Retinal pigment epithelial cell (primary cell): ENCODE results near the gene GHR.

ENCODE experiments used
- DNase-seq: peaks from one replicate; pipeline ENCODE4 v3.0.0-alpha.2; 2010; ENCODE audit warnings: low read depth
- H3K4me3 ChIP-seq: 2 replicates; pipeline ENCODE4 v1.5.1; 2011; ENCODE audit warnings: mild to moderate bottlenecking, low read length, control low read depth, moderate library complexity
- TF ChIP-seq, protein P1 (sequence below): conservative IDR thresholded peaks from 2 replicates; pipeline ENCODE4 v1.5.1; 2011; ENCODE audit warnings: low read depth, low read length, control low read depth, inconsistent platforms

The GHR gene

DNA sequence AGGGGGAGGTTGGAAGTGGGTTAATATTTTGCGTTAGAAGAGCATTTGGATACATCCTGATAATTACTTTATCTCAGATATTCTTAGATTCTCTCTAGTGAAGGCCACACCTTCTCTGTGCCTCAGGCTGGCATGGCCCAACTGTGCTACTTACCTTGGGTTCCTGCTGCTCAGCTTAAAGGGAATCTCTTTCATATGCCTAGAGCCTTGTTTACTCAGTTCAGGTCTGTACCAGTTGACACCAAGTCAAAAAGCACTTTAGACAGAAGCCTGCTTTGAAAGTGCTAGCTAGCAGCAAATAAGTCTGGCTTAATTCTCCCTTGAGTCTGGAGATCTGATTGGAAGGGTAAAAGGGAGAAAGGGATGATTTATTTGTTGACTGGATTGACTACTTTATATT lies 74.8 kb downstream of the GHR start:
- TF ChIP-seq, protein P1, sequence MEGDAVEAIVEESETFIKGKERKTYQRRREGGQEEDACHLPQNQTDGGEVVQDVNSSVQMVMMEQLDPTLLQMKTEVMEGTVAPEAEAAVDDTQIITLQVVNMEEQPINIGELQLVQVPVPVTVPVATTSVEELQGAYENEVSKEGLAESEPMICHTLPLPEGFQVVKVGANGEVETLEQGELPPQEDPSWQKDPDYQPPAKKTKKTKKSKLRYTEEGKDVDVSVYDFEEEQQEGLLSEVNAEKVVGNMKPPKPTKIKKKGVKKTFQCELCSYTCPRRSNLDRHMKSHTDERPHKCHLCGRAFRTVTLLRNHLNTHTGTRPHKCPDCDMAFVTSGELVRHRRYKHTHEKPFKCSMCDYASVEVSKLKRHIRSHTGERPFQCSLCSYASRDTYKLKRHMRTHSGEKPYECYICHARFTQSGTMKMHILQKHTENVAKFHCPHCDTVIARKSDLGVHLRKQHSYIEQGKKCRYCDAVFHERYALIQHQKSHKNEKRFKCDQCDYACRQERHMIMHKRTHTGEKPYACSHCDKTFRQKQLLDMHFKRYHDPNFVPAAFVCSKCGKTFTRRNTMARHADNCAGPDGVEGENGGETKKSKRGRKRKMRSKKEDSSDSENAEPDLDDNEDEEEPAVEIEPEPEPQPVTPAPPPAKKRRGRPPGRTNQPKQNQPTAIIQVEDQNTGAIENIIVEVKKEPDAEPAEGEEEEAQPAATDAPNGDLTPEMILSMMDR, result no peak
- no peak for DNase-seq
- H3K4me3 ChIP-seq, result no peak overlapping the region

DNA sequence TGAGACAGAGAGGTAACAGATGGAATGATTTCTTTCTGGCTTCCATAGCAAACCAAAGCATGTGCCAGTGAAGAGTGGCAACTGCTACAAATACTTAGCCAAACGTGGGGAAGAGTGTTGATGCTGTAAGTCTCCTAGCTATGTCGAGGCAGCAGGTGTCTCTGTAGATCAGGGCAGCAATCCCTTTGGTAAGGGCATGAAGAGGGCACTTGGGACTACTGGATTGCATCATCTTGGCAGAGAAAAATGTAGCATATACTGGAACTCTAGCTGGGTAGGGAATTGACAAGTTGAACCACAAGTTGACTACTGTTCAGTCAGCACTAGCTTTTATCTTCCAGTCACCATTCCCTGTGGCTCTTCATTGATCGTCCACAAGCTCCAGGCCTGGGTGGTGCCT lies 75.8 kb downstream of the GHR start:
- no peak overlapping the region for H3K4me3 ChIP-seq
- TF ChIP-seq, protein P1, result no peak
- no peak for DNase-seq

DNA sequence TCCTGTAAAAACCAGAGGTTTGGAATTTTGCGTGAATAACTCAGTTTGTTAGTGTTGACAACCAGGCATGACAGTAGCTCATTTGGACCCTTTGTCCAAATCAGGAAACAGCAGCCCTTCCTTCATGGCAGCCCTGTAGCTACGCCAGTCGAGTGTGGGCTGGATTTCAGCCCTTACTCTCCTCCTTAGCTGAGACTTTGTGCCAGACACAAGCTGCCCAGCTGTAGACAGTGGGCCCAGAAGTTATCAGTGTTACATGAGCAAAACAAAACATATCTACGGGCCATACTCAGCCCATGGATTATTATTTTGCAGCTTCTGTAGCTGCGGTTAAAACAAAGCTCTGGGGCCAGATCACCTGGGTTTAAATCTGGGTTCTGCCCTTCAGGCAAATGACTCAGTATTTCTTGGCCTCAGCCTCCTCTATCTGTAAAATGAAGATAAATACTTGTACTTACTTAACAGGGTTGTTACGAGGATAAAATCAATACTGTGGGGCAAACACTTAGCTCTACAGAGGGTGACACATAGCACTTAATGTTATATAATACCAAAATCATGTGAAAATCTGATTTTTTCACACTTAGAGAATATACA lies 76.9 kb downstream of the GHR start:
- H3K4me3 ChIP-seq, result no peak overlapping the region
- DNase-seq, result no peak
- TF ChIP-seq, protein P1, result no peak

DNA sequence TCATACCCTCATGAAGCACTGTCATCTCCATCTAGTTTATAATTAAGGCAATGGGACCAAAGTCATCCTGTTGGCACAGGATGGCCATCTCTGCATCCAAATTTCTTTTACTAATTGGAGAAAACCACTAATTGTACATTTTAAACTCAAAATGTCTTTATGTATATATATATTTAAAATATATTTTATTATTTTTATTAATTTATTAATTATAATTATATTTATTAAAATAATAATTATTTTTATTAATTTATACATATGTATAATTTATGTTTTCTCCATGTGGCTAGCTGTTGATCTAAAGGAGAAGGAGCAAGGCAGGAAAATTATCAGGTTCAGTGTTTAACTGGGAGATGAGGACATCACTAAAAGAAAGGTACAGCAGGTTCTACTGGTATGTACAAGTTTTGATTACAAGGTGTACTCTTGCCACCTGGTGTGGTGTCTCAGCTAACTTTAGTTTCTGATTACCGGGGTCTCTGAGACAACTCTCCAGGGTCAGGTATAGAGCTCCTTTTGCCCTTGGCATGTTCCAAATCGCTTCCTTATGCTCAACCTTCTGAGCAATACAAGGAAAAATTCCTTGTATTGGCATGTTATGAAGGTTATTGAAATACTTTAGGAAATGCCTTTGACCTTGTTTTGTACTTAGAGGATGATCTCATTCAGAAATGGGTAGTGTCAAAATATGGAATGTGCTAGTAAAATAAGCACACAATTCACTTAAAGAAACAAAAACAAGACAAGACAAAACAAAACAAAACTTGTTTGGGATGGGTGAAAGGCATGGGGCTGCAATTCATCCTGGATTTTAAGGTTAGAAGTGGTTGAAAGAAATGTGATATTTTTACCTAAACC lies 79.6 kb downstream of the GHR start:
- H3K4me3 ChIP-seq, result no peak overlapping the region
- DNase-seq, result no peak
- TF ChIP-seq, protein P1, result no peak

DNA sequence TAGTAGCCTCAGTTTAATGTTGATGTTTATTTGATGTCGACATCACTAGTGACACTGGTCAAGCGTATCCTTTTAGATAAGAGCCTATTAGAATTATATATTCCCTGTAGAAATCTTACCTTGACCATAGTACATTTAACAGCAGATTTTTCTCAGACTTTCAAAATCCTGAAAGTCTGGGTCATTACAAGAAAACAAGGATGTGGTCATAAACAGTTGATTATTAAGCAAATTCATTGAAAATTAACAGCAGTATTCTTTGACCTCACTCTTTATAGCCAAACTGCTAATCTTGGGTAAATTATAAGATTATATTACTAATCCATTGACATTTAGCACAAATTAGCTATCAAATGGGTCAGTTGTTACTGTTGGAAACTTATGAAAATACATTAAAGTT lies 83.4 kb downstream of the GHR start:
- TF ChIP-seq, protein P1, result no peak
- H3K4me3 ChIP-seq, result no peak overlapping the region
- no peak for DNase-seq

DNA sequence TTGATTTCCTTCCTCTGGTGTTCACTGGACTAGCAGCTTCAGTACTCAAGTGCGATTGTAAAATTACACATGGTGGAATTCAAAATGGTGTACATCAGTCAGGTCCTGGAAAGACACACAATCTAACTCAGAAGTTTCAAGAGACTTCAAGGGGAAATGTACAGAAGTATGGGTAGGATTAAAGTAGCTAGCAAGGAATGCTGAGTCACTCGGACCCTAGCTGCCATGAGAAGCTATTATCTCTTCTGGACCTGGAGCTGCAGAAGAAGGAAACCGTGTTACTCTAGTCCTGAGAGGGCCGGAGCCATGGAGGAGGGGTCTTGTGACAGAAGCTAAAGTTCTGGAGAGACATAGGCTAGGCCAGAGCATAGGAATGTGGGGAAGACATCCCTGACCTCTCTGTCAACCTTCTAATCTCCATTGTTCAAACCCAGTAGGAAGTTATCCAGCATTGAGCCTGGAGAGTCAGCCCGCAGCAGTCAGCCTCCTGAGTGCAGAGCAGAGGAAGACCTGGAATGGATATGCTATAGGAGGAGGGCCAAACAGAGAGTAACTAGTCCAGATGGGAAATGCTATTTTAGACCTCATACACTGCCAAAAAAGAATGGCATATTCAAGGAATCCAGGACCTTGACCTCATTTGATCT lies 84.3 kb downstream of the GHR start:
- no peak for DNase-seq
- TF ChIP-seq, protein P1, result no peak
- H3K4me3 ChIP-seq, result no peak overlapping the region
